Vagina (tissue), 2 donors: ENCODE data around the gene DNAAF9. TPM values are rescaled to one million over a fixed set of nuclear protein-coding genes. Genes with fewer than 3 reads are reported as not detected.
A peak's percentile ranks its signal among the peaks of the same experiment; 100 is the strongest.

Experiments
- DNase-seq, 2 donors: peaks; one replicate each; pipeline ENCODE4 v3.0.0-alpha.2; 2017; ENCODE audit errors: extremely low spot score in 2 of 2
- H3K27ac ChIP-seq: fragments of 200-600 bp; sonication (generic); one replicate; pipeline ENCODE4 v1.5.1; 2019
- H3K27me3 ChIP-seq: fragments of 200-600 bp; sonication (generic); one replicate; pipeline ENCODE4 v1.5.1; 2019
- H3K36me3 ChIP-seq, 2 donors: fragments of 200-600 bp; sonication (generic); one replicate each; pipeline ENCODE4 v1.5.1; 2017 to 2019
- H3K4me1 ChIP-seq: fragments of 200-600 bp; sonication (generic); one replicate; pipeline ENCODE4 v1.5.1; 2019
- H3K4me3 ChIP-seq, 2 donors: fragments of 200-600 bp; sonication (generic); 1 replicate in 1 of 2; 2 replicates in 1 of 2; pipeline ENCODE4 v1.5.1; 2016 to 2019
- H3K9me3 ChIP-seq: fragments of 200-600 bp; sonication (generic); one replicate; pipeline ENCODE4 v1.5.1; 2019
- CTCF ChIP-seq, 3 experiments: fragments of 450-650 bp in 2 of 3; fragments of 200-600 bp in 1 of 3; sonication (generic) in 1 of 3; IDR thresholded peaks; one replicate each; pipeline ENCODE4 v1.5.1; 2017 to 2019; ENCODE audit warnings: antibody characterized with exemption in 3 of 3, mild to moderate bottlenecking in 2 of 3, moderate library complexity in 2 of 3
- POLR2A ChIP-seq, 2 donors: fragments of 450-650 bp; IDR thresholded peaks; one replicate each; pipeline ENCODE4 v1.6.1; 2017; ENCODE audit warnings: antibody characterized with exemption in 2 of 2, mild to moderate bottlenecking in 2 of 2, moderate library complexity in 2 of 2
- POLR2AphosphoS5 ChIP-seq, 2 donors: sonication (generic); formaldehyde crosslinking; IDR thresholded peaks; one replicate each; pipeline ENCODE4 v1.9.0; 2017; ENCODE audit warnings: antibody characterized with exemption in 2 of 2, mild to moderate bottlenecking in 2 of 2, low read depth in 1 of 2; ENCODE audit not compliant: insufficient read depth in 1 of 2
- intact Hi-C: fragments of 100-400 bp; cut with DNase I; formaldehyde crosslinking; loops from one replicate; pipeline ENCODE4 v1.15.1; 2023
- total RNA-seq: library from RNA; depleted of rRNA; stranded (reverse); fragments of >200 nt; gene quantifications from one replicate; pipeline ENCODE4 v1.2.3, GENCODE V29; 2016

Gene DNAAF9
- total RNA-seq, 1 donor from 2014 or later = 18.4 TPM

- Histone ChIP-seq H3K27ac (no peak overlapping the region), H3K4me3 (no peak overlapping the region), H3K36me3 (no peaks in the 10 kb centered on the region), H3K27me3 (no peaks in the 10 kb centered on the region), H3K4me1 (no peaks in the 10 kb centered on the region), H3K9me3 (no peaks in the 10 kb centered on the region)
- TF ChIP-seq POLR2AphosphoS5 (IDR thresholded peaks at IDR 0.05; ENCODE audit: insufficient read depth in 1 of 2, low read depth in 1 of 2) (no peak), CTCF (IDR thresholded peaks at IDR 0.05) (no peak), POLR2A (IDR thresholded peaks at IDR 0.05) (no peak)
- no peak for DNase-seq
- intact Hi-C loops = no loop called here
Observed at GRCh38 chr20:3449319-3449718, 41.9 kb upstream of the DNAAF9 start.

- H3K4me3 ChIP-seq = no peak overlapping the region
- H3K4me1 ChIP-seq = no peaks in the 10 kb centered on the region
- no peaks in the 10 kb centered on the region for H3K9me3 ChIP-seq
- intact Hi-C loops = no loop called here
- TF ChIP-seq POLR2AphosphoS5 (IDR thresholded peaks at IDR 0.05; ENCODE audit: insufficient read depth in 1 of 2, low read depth in 1 of 2) = no peak
- TF ChIP-seq POLR2A (IDR thresholded peaks at IDR 0.05) = no peak
- TF ChIP-seq CTCF (IDR thresholded peaks at IDR 0.05) = no peak
- H3K27me3 ChIP-seq = no peaks in the 10 kb centered on the region
- no peak for DNase-seq
- no peaks in the 10 kb centered on the region for H3K36me3 ChIP-seq
- no peak overlapping the region for H3K27ac ChIP-seq
Observed at GRCh38 chr20:3447321-3447720, 39.9 kb upstream of the DNAAF9 start.

GRCh38 chr20:3446779-3447178, 39.3 kb upstream of the DNAAF9 start:
- Histone ChIP-seq H3K4me1 (no peaks in the 10 kb centered on the region), H3K27me3 (no peaks in the 10 kb centered on the region), H3K4me3 (no peak overlapping the region), H3K36me3 (no peaks in the 10 kb centered on the region), H3K9me3 (no peaks in the 10 kb centered on the region), H3K27ac (no peak overlapping the region)
- intact Hi-C loops = no loop called here
- no peak for DNase-seq
- TF ChIP-seq POLR2A (IDR thresholded peaks at IDR 0.05) = no peak
- peak in 1 of 2 donors; percentile 34 for TF ChIP-seq POLR2AphosphoS5 (IDR thresholded peaks at IDR 0.05; ENCODE audit: insufficient read depth in 1 of 2, low read depth in 1 of 2)

- no peak overlapping the region for H3K27ac ChIP-seq
- H3K4me1 ChIP-seq = no peaks in the 10 kb centered on the region
- no peak for DNase-seq
- H3K27me3 ChIP-seq = no peaks in the 10 kb centered on the region
- no peak for TF ChIP-seq POLR2AphosphoS5 (IDR thresholded peaks at IDR 0.05; ENCODE audit: insufficient read depth in 1 of 2, low read depth in 1 of 2)
- no peak for TF ChIP-seq POLR2A (IDR thresholded peaks at IDR 0.05)
- TF ChIP-seq CTCF (IDR thresholded peaks at IDR 0.05) = no peak
- H3K9me3 ChIP-seq = no peaks in the 10 kb centered on the region
- no peaks in the 10 kb centered on the region for H3K36me3 ChIP-seq
- intact Hi-C loops = no loop called here
- H3K4me3 ChIP-seq = no peak overlapping the region
Observed at GRCh38 chr20:3436864-3437574, 29.6 kb upstream of the DNAAF9 start.

- Histone ChIP-seq H3K27ac (no peak overlapping the region), H3K36me3 (no peaks in the 10 kb centered on the region), H3K9me3 (no peaks in the 10 kb centered on the region), H3K4me3 (no peak overlapping the region), H3K4me1 (no peaks in the 10 kb centered on the region), H3K27me3 (no peaks in the 10 kb centered on the region)
- intact Hi-C loops = no loop called here
- no peak for DNase-seq
- TF ChIP-seq POLR2AphosphoS5 (IDR thresholded peaks at IDR 0.05; ENCODE audit: insufficient read depth in 1 of 2, low read depth in 1 of 2) (no peak), POLR2A (IDR thresholded peaks at IDR 0.05) (no peak), CTCF (IDR thresholded peaks at IDR 0.05) (no peak)
Observed at GRCh38 chr20:3434232-3434631, 26.8 kb upstream of the DNAAF9 start.
